PFSK-1 (cell line): ENCODE data around the gene SLC25A42.

Experiments used
- FOXP2 ChIP-seq: optimal IDR thresholded peaks from 2 replicates; pipeline ENCODE3; 2011; ENCODE audit warnings: borderline replicate concordance, control low read depth, inconsistent platforms; ENCODE audit not compliant: insufficient read depth; ENCODE audit errors: extremely low read length, extremely low read depth
- POLR2AphosphoS5 ChIP-seq: IDR thresholded peaks from 2 replicates; pipeline ENCODE4 v1.6.1; 2012; ENCODE audit warnings: low read depth, mild to moderate bottlenecking, control low read depth, low read length, moderate library complexity
- SIN3A ChIP-seq: IDR thresholded peaks from 2 replicates; pipeline ENCODE4 v1.6.1; 2012; ENCODE audit warnings: mild to moderate bottlenecking, low read length, moderate library complexity, borderline replicate concordance; ENCODE audit not compliant: insufficient read depth
- TAF1 ChIP-seq: IDR thresholded peaks from 2 replicates; pipeline ENCODE4 v1.6.1; 2012; ENCODE audit warnings: low read length, control low read depth, borderline replicate concordance; ENCODE audit not compliant: insufficient read depth
- TF ChIP-seq, protein P1 (sequence below), 2 experiments: IDR thresholded peaks; 2 replicates each; pipeline versions ENCODE4 v1.6.1 to v1.8.0; 2011 to 2012; ENCODE audit warnings: low read depth in 2 of 2, low read length in 2 of 2, control low read depth in 1 of 2, inconsistent platforms in 1 of 2, mild to moderate bottlenecking in 1 of 2, moderate library complexity in 1 of 2; ENCODE audit not compliant: insufficient read depth in 1 of 2

The SLC25A42 gene

DNA sequence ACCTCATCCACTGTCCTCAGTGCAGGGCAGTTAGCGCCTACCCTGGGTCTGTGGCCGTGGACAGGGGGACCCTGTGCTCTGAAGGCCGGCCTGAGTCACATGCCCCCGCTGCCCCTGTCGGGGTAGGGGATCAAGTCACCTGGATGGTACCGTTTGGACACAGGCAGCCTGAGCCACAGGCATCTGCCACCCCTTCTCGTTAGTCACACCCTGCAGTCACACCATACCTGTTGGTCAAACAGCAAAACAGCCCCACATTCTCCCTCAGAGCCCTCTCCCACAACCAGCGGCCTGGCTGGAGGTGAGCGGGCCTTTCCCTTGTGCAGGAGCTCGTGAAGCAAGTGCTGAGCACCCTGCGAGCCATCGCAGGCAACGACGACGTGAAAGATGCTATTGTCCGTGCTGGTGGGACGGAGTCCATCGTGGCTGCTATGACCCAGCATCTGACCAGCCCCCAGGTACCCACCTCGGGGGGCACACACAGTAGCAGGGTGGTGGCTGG, 8.8 kb upstream of the SLC25A42 start:
- TF ChIP-seq TAF1 (no peak), FOXP2 (no peak), SIN3A (no peak)
- TF ChIP-seq, protein P1, sequence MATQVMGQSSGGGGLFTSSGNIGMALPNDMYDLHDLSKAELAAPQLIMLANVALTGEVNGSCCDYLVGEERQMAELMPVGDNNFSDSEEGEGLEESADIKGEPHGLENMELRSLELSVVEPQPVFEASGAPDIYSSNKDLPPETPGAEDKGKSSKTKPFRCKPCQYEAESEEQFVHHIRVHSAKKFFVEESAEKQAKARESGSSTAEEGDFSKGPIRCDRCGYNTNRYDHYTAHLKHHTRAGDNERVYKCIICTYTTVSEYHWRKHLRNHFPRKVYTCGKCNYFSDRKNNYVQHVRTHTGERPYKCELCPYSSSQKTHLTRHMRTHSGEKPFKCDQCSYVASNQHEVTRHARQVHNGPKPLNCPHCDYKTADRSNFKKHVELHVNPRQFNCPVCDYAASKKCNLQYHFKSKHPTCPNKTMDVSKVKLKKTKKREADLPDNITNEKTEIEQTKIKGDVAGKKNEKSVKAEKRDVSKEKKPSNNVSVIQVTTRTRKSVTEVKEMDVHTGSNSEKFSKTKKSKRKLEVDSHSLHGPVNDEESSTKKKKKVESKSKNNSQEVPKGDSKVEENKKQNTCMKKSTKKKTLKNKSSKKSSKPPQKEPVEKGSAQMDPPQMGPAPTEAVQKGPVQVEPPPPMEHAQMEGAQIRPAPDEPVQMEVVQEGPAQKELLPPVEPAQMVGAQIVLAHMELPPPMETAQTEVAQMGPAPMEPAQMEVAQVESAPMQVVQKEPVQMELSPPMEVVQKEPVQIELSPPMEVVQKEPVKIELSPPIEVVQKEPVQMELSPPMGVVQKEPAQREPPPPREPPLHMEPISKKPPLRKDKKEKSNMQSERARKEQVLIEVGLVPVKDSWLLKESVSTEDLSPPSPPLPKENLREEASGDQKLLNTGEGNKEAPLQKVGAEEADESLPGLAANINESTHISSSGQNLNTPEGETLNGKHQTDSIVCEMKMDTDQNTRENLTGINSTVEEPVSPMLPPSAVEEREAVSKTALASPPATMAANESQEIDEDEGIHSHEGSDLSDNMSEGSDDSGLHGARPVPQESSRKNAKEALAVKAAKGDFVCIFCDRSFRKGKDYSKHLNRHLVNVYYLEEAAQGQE (IDR thresholded peaks at IDR 0.05; ENCODE audit: insufficient read depth in 1 of 2, low read depth in 2 of 2, low read length in 2 of 2), result no peak

- TF ChIP-seq TAF1 (no peak), POLR2AphosphoS5 (no peak), FOXP2 (no peak), SIN3A (no peak)
- TF ChIP-seq, protein P1 (IDR thresholded peaks at IDR 0.05; ENCODE audit: insufficient read depth in 1 of 2, low read depth in 2 of 2, low read length in 2 of 2), result no peak
Observed at GRCh38 chr19:19055701-19056100, 8.1 kb upstream of the SLC25A42 start.

DNA sequence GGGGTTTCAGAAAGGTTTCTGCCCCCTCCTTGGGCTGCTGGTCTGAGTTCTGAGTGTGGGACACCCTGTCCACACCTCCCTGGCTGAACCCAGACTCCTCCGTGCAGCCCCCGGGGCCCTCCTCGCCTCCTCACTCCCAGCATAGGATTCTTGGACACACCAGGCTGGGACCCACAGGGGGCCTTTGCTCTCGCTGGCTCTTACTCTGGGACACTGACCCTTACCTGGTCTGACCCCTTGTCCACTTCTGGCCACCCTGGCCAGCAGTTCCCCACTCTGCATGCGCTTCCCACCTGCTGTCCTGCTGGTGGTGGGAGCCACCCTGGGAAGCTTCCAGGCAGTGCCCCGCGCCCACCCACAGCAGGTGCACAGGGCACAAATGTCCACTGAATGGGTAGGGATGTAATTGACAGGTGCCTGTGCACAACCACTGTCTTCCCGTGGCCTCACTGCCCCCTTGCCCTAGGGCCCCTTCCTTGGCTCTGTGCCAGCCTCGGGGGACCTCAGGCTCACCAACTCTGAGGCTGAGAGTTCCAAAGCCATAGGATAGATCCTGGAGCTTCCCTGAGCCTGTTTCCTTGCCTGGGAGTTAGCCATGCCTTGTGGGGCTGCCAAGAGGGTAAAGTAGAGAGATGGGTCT, 7.0 kb upstream of the SLC25A42 start:
- no peak for TF ChIP-seq POLR2AphosphoS5
- no peak for TF ChIP-seq SIN3A
- TF ChIP-seq, protein P1 (IDR thresholded peaks at IDR 0.05; ENCODE audit: insufficient read depth in 1 of 2, low read depth in 2 of 2, low read length in 2 of 2), result no peak
- TF ChIP-seq FOXP2, result no peak
- TF ChIP-seq TAF1, result no peak

DNA sequence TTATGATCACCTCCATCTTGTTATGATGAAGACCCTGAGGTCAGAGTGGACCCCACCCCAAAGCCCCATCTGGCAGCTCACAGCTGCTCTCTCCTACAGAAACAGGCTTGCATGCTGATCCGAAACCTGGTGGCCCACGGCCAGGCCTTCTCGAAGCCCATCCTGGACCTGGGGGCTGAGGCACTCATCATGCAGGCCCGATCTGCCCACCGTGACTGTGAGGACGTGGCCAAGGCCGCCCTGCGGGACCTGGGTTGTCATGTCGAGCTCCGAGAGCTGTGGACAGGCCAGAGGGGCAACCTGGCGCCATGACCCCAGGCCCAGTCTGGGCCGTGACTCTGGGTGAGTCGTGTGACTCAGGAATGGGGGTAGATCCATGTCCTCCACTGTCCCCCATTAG, 6.5 kb upstream of the SLC25A42 start:
- TF ChIP-seq POLR2AphosphoS5, result no peak
- no peak for TF ChIP-seq TAF1
- TF ChIP-seq, protein P1 (IDR thresholded peaks at IDR 0.05; ENCODE audit: insufficient read depth in 1 of 2, low read depth in 2 of 2, low read length in 2 of 2), result no peak
- TF ChIP-seq SIN3A, result no peak

DNA sequence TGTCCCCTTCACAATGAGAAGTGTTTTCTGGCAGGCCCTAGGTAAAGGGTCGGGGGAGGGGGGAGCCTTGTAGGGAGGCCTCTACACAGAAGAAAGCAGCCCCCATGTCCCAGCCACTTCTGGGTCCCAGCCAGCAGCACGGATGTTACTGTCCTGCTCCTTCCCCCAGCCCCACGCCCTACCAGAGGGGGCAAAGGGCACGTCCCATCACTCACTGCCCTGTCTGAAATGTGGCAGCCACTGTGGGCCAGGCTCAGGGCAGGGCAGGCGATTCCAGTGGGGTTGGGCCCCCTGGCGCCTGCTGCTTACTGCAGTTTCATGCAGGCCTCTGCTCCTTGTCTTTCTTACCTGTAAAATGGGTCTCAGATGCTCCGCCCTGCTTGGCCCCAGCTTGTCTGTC, 6.1 kb upstream of the SLC25A42 start:
- TF ChIP-seq SIN3A, result no peak
- TF ChIP-seq, protein P1 (IDR thresholded peaks at IDR 0.05; ENCODE audit: insufficient read depth in 1 of 2, low read depth in 2 of 2, low read length in 2 of 2), result no peak
- TF ChIP-seq POLR2AphosphoS5, result no peak
- no peak for TF ChIP-seq FOXP2
- no peak for TF ChIP-seq TAF1
